Measurements from ENCODE around the gene CCDC14. TPM values are rescaled to one million over a fixed set of nuclear protein-coding genes. Genes with fewer than 3 reads are reported as not detected.

CCDC14 gene
- total RNA-seq, 1 experiment from 2014 or later, result 52.4 TPM

DNA sequence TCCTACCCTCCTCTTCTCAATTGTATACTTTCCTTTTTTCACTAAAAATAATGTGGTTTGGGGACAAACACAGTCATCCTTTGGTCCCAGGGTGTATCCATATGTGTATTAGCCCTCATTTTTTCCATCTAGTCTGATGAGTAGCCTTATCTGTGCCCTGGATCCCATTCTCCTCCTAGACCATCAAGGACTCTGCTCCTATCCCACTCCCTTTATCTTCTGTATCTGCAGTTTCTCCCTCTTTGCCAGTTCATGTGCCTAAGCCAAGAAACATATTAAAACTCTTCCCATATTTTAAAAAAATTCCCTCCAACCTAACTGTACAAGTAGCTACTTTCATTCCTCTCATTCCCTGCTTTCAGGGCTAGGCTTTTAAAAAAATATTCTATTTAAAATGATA lies 25.2 kb downstream of the CCDC14 start (continued):
- TF ChIP-seq, protein P1, sequence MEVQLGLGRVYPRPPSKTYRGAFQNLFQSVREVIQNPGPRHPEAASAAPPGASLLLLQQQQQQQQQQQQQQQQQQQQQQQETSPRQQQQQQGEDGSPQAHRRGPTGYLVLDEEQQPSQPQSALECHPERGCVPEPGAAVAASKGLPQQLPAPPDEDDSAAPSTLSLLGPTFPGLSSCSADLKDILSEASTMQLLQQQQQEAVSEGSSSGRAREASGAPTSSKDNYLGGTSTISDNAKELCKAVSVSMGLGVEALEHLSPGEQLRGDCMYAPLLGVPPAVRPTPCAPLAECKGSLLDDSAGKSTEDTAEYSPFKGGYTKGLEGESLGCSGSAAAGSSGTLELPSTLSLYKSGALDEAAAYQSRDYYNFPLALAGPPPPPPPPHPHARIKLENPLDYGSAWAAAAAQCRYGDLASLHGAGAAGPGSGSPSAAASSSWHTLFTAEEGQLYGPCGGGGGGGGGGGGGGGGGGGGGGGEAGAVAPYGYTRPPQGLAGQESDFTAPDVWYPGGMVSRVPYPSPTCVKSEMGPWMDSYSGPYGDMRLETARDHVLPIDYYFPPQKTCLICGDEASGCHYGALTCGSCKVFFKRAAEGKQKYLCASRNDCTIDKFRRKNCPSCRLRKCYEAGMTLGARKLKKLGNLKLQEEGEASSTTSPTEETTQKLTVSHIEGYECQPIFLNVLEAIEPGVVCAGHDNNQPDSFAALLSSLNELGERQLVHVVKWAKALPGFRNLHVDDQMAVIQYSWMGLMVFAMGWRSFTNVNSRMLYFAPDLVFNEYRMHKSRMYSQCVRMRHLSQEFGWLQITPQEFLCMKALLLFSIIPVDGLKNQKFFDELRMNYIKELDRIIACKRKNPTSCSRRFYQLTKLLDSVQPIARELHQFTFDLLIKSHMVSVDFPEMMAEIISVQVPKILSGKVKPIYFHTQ (CRISPR knock-in tag; IDR thresholded peaks at IDR 0.05), result no peak
- TF ChIP-seq, protein P2, sequence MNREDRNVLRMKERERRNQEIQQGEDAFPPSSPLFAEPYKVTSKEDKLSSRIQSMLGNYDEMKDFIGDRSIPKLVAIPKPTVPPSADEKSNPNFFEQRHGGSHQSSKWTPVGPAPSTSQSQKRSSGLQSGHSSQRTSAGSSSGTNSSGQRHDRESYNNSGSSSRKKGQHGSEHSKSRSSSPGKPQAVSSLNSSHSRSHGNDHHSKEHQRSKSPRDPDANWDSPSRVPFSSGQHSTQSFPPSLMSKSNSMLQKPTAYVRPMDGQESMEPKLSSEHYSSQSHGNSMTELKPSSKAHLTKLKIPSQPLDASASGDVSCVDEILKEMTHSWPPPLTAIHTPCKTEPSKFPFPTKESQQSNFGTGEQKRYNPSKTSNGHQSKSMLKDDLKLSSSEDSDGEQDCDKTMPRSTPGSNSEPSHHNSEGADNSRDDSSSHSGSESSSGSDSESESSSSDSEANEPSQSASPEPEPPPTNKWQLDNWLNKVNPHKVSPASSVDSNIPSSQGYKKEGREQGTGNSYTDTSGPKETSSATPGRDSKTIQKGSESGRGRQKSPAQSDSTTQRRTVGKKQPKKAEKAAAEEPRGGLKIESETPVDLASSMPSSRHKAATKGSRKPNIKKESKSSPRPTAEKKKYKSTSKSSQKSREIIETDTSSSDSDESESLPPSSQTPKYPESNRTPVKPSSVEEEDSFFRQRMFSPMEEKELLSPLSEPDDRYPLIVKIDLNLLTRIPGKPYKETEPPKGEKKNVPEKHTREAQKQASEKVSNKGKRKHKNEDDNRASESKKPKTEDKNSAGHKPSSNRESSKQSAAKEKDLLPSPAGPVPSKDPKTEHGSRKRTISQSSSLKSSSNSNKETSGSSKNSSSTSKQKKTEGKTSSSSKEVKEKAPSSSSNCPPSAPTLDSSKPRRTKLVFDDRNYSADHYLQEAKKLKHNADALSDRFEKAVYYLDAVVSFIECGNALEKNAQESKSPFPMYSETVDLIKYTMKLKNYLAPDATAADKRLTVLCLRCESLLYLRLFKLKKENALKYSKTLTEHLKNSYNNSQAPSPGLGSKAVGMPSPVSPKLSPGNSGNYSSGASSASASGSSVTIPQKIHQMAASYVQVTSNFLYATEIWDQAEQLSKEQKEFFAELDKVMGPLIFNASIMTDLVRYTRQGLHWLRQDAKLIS (CRISPR knock-in tag; IDR thresholded peaks at IDR 0.05; ENCODE audit: borderline replicate concordance), result no peak
- TF ChIP-seq SMAD3 (CRISPR knock-in tag; IDR thresholded peaks at IDR 0.05; ENCODE audit: borderline replicate concordance), result no peak
- TF ChIP-seq NR3C1 (CRISPR knock-in tag; conservative IDR thresholded peaks at IDR 0.05; ENCODE audit: low read depth), result no peak
- TF ChIP-seq, protein P3, sequence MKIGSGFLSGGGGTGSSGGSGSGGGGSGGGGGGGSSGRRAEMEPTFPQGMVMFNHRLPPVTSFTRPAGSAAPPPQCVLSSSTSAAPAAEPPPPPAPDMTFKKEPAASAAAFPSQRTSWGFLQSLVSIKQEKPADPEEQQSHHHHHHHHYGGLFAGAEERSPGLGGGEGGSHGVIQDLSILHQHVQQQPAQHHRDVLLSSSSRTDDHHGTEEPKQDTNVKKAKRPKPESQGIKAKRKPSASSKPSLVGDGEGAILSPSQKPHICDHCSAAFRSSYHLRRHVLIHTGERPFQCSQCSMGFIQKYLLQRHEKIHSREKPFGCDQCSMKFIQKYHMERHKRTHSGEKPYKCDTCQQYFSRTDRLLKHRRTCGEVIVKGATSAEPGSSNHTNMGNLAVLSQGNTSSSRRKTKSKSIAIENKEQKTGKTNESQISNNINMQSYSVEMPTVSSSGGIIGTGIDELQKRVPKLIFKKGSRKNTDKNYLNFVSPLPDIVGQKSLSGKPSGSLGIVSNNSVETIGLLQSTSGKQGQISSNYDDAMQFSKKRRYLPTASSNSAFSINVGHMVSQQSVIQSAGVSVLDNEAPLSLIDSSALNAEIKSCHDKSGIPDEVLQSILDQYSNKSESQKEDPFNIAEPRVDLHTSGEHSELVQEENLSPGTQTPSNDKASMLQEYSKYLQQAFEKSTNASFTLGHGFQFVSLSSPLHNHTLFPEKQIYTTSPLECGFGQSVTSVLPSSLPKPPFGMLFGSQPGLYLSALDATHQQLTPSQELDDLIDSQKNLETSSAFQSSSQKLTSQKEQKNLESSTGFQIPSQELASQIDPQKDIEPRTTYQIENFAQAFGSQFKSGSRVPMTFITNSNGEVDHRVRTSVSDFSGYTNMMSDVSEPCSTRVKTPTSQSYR (CRISPR knock-in tag; IDR thresholded peaks at IDR 0.05), result no peak
- TF ChIP-seq, protein P4, sequence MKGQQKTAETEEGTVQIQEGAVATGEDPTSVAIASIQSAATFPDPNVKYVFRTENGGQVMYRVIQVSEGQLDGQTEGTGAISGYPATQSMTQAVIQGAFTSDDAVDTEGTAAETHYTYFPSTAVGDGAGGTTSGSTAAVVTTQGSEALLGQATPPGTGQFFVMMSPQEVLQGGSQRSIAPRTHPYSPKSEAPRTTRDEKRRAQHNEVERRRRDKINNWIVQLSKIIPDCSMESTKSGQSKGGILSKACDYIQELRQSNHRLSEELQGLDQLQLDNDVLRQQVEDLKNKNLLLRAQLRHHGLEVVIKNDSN (CRISPR knock-in tag; IDR thresholded peaks at IDR 0.05), result no peak
- no peak for TF ChIP-seq JAZF1 (CRISPR knock-in tag; IDR thresholded peaks at IDR 0.05)

DNA sequence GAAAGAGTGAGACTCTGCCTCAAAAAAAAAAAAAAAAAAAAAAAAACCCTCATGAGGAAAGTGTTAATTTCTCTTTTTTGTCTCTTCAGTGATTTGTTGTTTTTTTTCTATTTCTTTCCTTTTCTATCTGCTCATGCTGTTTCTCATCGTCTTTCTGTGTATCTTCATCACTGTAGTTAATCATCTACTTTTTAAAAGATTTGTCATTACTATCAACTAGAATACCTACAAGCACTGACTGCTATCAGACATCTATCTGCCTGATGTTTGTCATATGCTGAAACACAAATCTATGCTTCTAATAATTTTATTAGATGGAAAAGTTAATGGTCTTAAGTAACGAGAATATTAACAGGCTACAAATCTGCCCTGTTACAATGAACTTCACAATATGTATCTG lies 26.8 kb downstream of the CCDC14 start:
- no peak for ATAC-seq
- CTCF ChIA-PET, result no interaction called here
- DNase-seq (ENCODE audit: low spot score), result no peak
- H3K27ac Mint-ChIP-seq, result no peak overlapping the region
- no peak overlapping the region for H3K4me3 Mint-ChIP-seq
- no peaks in the 10 kb centered on the region for H3K4me1 Mint-ChIP-seq
- POLR2A ChIA-PET, result no interaction called here
- H3K36me3 Mint-ChIP-seq, result peaks cover 39% of the 10 kb centered on the region
- no peaks in the 10 kb centered on the region for H3K9me3 Mint-ChIP-seq
- H3K27me3 Mint-ChIP-seq (ENCODE audit: low read depth), result no peaks in the 10 kb centered on the region
- TF ChIP-seq, protein P5, sequence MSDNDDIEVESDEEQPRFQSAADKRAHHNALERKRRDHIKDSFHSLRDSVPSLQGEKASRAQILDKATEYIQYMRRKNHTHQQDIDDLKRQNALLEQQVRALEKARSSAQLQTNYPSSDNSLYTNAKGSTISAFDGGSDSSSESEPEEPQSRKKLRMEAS (CRISPR knock-in tag; IDR thresholded peaks at IDR 0.05), result no peak
- TF ChIP-seq, protein P6, sequence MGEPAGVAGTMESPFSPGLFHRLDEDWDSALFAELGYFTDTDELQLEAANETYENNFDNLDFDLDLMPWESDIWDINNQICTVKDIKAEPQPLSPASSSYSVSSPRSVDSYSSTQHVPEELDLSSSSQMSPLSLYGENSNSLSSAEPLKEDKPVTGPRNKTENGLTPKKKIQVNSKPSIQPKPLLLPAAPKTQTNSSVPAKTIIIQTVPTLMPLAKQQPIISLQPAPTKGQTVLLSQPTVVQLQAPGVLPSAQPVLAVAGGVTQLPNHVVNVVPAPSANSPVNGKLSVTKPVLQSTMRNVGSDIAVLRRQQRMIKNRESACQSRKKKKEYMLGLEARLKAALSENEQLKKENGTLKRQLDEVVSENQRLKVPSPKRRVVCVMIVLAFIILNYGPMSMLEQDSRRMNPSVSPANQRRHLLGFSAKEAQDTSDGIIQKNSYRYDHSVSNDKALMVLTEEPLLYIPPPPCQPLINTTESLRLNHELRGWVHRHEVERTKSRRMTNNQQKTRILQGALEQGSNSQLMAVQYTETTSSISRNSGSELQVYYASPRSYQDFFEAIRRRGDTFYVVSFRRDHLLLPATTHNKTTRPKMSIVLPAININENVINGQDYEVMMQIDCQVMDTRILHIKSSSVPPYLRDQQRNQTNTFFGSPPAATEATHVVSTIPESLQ (CRISPR knock-in tag; IDR thresholded peaks at IDR 0.05), result no peak
- TF ChIP-seq FOXK1 (CRISPR knock-in tag; IDR thresholded peaks at IDR 0.05) (no peak), JAZF1 (CRISPR knock-in tag; IDR thresholded peaks at IDR 0.05) (no peak), TEAD4 (CRISPR knock-in tag; IDR thresholded peaks at IDR 0.05) (no peak), JUN (CRISPR knock-in tag; IDR thresholded peaks at IDR 0.05) (no peak), NR1H2 (CRISPR knock-in tag; IDR thresholded peaks at IDR 0.05) (no peak), GABPB1 (CRISPR knock-in tag; IDR thresholded peaks at IDR 0.05) (no peak)
- TF ChIP-seq, protein P7, sequence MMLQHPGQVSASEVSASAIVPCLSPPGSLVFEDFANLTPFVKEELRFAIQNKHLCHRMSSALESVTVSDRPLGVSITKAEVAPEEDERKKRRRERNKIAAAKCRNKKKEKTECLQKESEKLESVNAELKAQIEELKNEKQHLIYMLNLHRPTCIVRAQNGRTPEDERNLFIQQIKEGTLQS (CRISPR knock-in tag; conservative IDR thresholded peaks at IDR 0.05), result no peak
- TF ChIP-seq, protein P2 (CRISPR knock-in tag; IDR thresholded peaks at IDR 0.05; ENCODE audit: borderline replicate concordance), result no peak
- TF ChIP-seq, protein P4 (CRISPR knock-in tag; IDR thresholded peaks at IDR 0.05), result no peak
- TF ChIP-seq, protein P8, sequence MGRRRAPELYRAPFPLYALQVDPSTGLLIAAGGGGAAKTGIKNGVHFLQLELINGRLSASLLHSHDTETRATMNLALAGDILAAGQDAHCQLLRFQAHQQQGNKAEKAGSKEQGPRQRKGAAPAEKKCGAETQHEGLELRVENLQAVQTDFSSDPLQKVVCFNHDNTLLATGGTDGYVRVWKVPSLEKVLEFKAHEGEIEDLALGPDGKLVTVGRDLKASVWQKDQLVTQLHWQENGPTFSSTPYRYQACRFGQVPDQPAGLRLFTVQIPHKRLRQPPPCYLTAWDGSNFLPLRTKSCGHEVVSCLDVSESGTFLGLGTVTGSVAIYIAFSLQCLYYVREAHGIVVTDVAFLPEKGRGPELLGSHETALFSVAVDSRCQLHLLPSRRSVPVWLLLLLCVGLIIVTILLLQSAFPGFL (CRISPR knock-in tag; IDR thresholded peaks at IDR 0.05; ENCODE audit: borderline replicate concordance), result no peak
